Measurements from ENCODE around the gene SMIM33. TPM values are rescaled to one million over a fixed set of nuclear protein-coding genes. Genes with fewer than 3 reads are reported as not detected.
A peak's percentile ranks its signal among the peaks of the same experiment; 100 is the strongest.
"Not testable (repeated sequence)": the region's sequence is repeated elsewhere in the genome, so short reads cannot be mapped to it uniquely, and the experiment has no call there.

The SMIM33 gene
- total RNA-seq, 1 experiment from 2014 or later = not detected

GRCh38 chr5:139488260-139488659, 17.5 kb downstream of the SMIM33 start:
- no peak overlapping the region for H3K4me3 ChIP-seq (ENCODE audit: insufficient read depth, low read depth, low read length)
- no peaks in the 10 kb centered on the region for H3K27me3 ChIP-seq (ENCODE audit: control insufficient read depth, insufficient read depth, low read length)
- no peak for DNase-seq
- H3K36me3 ChIP-seq (replicated peaks; ENCODE audit: control insufficient read depth, insufficient read depth, low read length) = no peaks in the 10 kb centered on the region

GRCh38 chr5:139492700-139493192, 21.9 kb downstream of the SMIM33 start:
- Histone ChIP-seq H3K27me3 (ENCODE audit: control insufficient read depth, insufficient read depth, low read length) (no peaks in the 10 kb centered on the region), H3K36me3 (replicated peaks; ENCODE audit: control insufficient read depth, insufficient read depth, low read length) (no peaks in the 10 kb centered on the region), H3K4me3 (ENCODE audit: insufficient read depth, low read depth, low read length) (no peak overlapping the region)
- DNase-seq = no peak

- no peak for DNase-seq
- no peak overlapping the region for H3K4me3 ChIP-seq (ENCODE audit: insufficient read depth, low read depth, low read length)
- H3K36me3 ChIP-seq (replicated peaks; ENCODE audit: control insufficient read depth, insufficient read depth, low read length) = no peaks in the 10 kb centered on the region
- H3K27me3 ChIP-seq (ENCODE audit: control insufficient read depth, insufficient read depth, low read length) = no peaks in the 10 kb centered on the region
These were observed 23.5 kb downstream of the SMIM33 start for GRCh38 chr5:139494256-139494655.

- Histone ChIP-seq H3K27me3 (ENCODE audit: control insufficient read depth, insufficient read depth, low read length) (no peaks in the 10 kb centered on the region), H3K4me3 (ENCODE audit: insufficient read depth, low read depth, low read length) (no peak overlapping the region), H3K36me3 (replicated peaks; ENCODE audit: control insufficient read depth, insufficient read depth, low read length) (no peaks in the 10 kb centered on the region)
- no peak for DNase-seq
These were observed 24.0 kb downstream of the SMIM33 start for GRCh38 chr5:139494832-139495231.

GRCh38 chr5:139495638-139496435, 25.0 kb downstream of the SMIM33 start:
- DNase-seq = no peak
- no peaks in the 10 kb centered on the region for H3K36me3 ChIP-seq (replicated peaks; ENCODE audit: control insufficient read depth, insufficient read depth, low read length)
- H3K27me3 ChIP-seq (ENCODE audit: control insufficient read depth, insufficient read depth, low read length) = no peaks in the 10 kb centered on the region
- H3K4me3 ChIP-seq (ENCODE audit: insufficient read depth, low read depth, low read length) = no peak overlapping the region

- Histone ChIP-seq H3K27me3 (ENCODE audit: control insufficient read depth, insufficient read depth, low read length) (no peaks in the 10 kb centered on the region), H3K4me3 (ENCODE audit: insufficient read depth, low read depth, low read length) (no peak overlapping the region)
- no peak for DNase-seq
These were observed 30.6 kb downstream of the SMIM33 start for GRCh38 chr5:139501381-139501780.

GRCh38 chr5:139503036-139503817, 32.4 kb downstream of the SMIM33 start:
- H3K27me3 ChIP-seq (ENCODE audit: control insufficient read depth, insufficient read depth, low read length); H3K4me3 ChIP-seq (ENCODE audit: insufficient read depth, low read depth, low read length); DNase-seq; H3K36me3 ChIP-seq (replicated peaks; ENCODE audit: control insufficient read depth, insufficient read depth, low read length): not testable (repeated sequence)

More at GRCh38 chr5:139501381-139501780, 30.6 kb downstream of the SMIM33 start:
- H3K36me3 ChIP-seq (replicated peaks; ENCODE audit: control insufficient read depth, insufficient read depth, low read length) = no peaks in the 10 kb centered on the region

- not testable (repeated sequence) for DNase-seq
These were observed 33.1 kb downstream of the SMIM33 start for GRCh38 chr5:139503879-139504278.

GRCh38 chr5:139504722-139505121, 33.9 kb downstream of the SMIM33 start:
- not testable (repeated sequence) for H3K27me3 ChIP-seq (ENCODE audit: control insufficient read depth, insufficient read depth, low read length); H3K4me3 ChIP-seq (ENCODE audit: insufficient read depth, low read depth, low read length); H3K36me3 ChIP-seq (replicated peaks; ENCODE audit: control insufficient read depth, insufficient read depth, low read length); DNase-seq

More at GRCh38 chr5:139503879-139504278, 33.1 kb downstream of the SMIM33 start:
- H3K4me3 ChIP-seq (ENCODE audit: insufficient read depth, low read depth, low read length) = peak overlapping the region; percentile 38; the same call in 1 of the 2 replicates
- not testable (repeated sequence) for H3K36me3 ChIP-seq (replicated peaks; ENCODE audit: control insufficient read depth, insufficient read depth, low read length); H3K27me3 ChIP-seq (ENCODE audit: control insufficient read depth, insufficient read depth, low read length)

GRCh38 chr5:139512786-139513390, 42.1 kb downstream of the SMIM33 start:
- no peak for DNase-seq
- H3K4me3 ChIP-seq (ENCODE audit: insufficient read depth, low read depth, low read length) = no peak overlapping the region
- H3K36me3 ChIP-seq (replicated peaks; ENCODE audit: control insufficient read depth, insufficient read depth, low read length) = no peaks in the 10 kb centered on the region
- no peaks in the 10 kb centered on the region for H3K27me3 ChIP-seq (ENCODE audit: control insufficient read depth, insufficient read depth, low read length)

GRCh38 chr5:139513434-139513833, 42.6 kb downstream of the SMIM33 start:
- DNase-seq = peak; percentile 68

GRCh38 chr5:139513852-139514485, 43.2 kb downstream of the SMIM33 start:
- H3K27me3 ChIP-seq (ENCODE audit: control insufficient read depth, insufficient read depth, low read length) = no peaks in the 10 kb centered on the region
- no peaks in the 10 kb centered on the region for H3K36me3 ChIP-seq (replicated peaks; ENCODE audit: control insufficient read depth, insufficient read depth, low read length)
- DNase-seq = no peak
- no peak overlapping the region for H3K4me3 ChIP-seq (ENCODE audit: insufficient read depth, low read depth, low read length)

More at GRCh38 chr5:139513434-139513833, 42.6 kb downstream of the SMIM33 start:
- not testable (repeated sequence) for H3K27me3 ChIP-seq (ENCODE audit: control insufficient read depth, insufficient read depth, low read length); H3K36me3 ChIP-seq (replicated peaks; ENCODE audit: control insufficient read depth, insufficient read depth, low read length); H3K4me3 ChIP-seq (ENCODE audit: insufficient read depth, low read depth, low read length)

- Histone ChIP-seq H3K27me3 (ENCODE audit: control insufficient read depth, insufficient read depth, low read length) (no peaks in the 10 kb centered on the region), H3K36me3 (replicated peaks; ENCODE audit: control insufficient read depth, insufficient read depth, low read length) (no peaks in the 10 kb centered on the region), H3K4me3 (ENCODE audit: insufficient read depth, low read depth, low read length) (no peak overlapping the region)
- no peak for DNase-seq
These were observed 43.7 kb downstream of the SMIM33 start for GRCh38 chr5:139514486-139514856.
